ENCODE measurements around the gene ADARB2.

The ADARB2 gene

GRCh38 chr10:1572519-1573333 is 164.6 kb downstream of the ADARB2 start:
- TF ChIP-seq, protein P1, sequence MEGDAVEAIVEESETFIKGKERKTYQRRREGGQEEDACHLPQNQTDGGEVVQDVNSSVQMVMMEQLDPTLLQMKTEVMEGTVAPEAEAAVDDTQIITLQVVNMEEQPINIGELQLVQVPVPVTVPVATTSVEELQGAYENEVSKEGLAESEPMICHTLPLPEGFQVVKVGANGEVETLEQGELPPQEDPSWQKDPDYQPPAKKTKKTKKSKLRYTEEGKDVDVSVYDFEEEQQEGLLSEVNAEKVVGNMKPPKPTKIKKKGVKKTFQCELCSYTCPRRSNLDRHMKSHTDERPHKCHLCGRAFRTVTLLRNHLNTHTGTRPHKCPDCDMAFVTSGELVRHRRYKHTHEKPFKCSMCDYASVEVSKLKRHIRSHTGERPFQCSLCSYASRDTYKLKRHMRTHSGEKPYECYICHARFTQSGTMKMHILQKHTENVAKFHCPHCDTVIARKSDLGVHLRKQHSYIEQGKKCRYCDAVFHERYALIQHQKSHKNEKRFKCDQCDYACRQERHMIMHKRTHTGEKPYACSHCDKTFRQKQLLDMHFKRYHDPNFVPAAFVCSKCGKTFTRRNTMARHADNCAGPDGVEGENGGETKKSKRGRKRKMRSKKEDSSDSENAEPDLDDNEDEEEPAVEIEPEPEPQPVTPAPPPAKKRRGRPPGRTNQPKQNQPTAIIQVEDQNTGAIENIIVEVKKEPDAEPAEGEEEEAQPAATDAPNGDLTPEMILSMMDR (IDR thresholded peaks at IDR 0.05; ENCODE audit: control insufficient read depth, insufficient read depth, low read depth, low read length, missing control alignments) = no peak
- no peak for DNase-seq (ENCODE audit: low read depth)
- H3K4me3 ChIP-seq (ENCODE audit: control insufficient read depth, low read depth, low read length) = no peak overlapping the region

DNA sequence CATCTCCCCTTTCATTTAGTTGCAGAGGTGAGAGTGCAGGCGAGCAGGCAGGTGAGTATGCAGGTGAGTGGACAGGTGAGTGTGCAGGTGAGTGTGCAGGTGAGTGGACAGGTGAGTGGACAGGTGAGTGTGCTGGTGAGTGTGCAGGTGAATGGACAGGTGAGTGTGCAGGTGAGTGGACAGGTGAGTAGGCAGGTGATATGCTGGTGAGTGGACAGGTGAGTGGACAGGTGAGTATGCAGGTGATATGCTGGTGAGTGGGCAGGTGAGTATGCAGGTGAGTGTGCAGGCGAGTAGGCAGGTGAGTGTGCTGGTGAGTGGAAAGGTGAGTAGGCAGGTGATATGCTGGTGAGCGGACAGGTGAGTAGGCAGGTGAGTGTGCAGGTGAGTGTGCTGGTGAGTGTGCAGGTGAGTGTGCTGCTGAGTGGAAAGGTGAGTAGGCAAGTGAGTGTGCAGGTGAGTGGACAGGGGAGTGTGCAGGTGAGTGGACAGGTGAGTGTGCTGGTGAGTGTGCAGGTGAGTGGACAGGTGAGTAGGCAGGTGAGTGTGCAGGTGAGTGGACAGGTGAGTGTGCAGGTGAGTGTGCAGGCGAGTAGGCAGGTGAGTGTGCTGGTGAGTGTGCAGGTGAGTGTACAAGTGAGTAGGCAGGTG is 165.6 kb downstream of the ADARB2 start:
- H3K4me3 ChIP-seq (ENCODE audit: control insufficient read depth, low read depth, low read length) = no peak overlapping the region
- DNase-seq (ENCODE audit: low read depth) = no peak
- TF ChIP-seq, protein P1 (IDR thresholded peaks at IDR 0.05; ENCODE audit: control insufficient read depth, insufficient read depth, low read depth, low read length, missing control alignments) = no peak

DNA sequence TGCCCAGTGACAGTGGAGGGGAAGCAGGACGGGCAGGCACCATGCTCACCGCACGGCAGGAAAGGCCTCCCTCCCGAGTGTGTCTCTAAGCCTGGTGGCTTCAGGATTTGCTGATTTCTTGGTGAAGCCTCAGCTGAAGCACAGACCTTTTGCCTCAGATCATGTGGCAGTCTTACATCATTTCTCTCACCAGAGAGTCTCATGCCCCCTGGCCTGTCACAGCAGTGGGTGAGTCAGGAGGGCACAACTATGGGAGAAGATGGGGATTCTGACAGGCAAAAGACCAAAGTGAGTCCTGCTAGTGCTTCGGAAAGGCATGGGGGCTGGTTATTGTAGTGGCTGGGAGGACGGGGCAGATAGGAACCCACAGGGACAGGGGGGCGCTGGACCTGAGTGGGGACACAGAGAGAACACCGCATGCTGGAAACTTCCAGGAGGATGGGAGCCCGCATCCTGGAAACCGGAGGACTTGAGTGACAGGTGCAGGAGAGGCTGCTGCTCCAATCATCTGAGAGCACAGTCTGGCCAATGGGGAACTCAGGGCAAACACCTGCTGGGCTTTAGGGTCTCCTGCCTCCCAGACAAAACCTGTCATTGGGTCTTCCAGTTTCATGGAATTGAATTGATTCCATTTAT is 166.8 kb downstream of the ADARB2 start:
- no peak for DNase-seq (ENCODE audit: low read depth)
- H3K4me3 ChIP-seq (ENCODE audit: control insufficient read depth, low read depth, low read length) = no peak overlapping the region
- TF ChIP-seq, protein P1 (IDR thresholded peaks at IDR 0.05; ENCODE audit: control insufficient read depth, insufficient read depth, low read depth, low read length, missing control alignments) = no peak

GRCh38 chr10:1569208-1569607 is 168.1 kb downstream of the ADARB2 start:
- TF ChIP-seq, protein P1 (IDR thresholded peaks at IDR 0.05; ENCODE audit: control insufficient read depth, insufficient read depth, low read depth, low read length, missing control alignments) = no peak
- no peak overlapping the region for H3K4me3 ChIP-seq (ENCODE audit: control insufficient read depth, low read depth, low read length)
- no peak for DNase-seq (ENCODE audit: low read depth)

- TF ChIP-seq, protein P1 (IDR thresholded peaks at IDR 0.05; ENCODE audit: control insufficient read depth, insufficient read depth, low read depth, low read length, missing control alignments) = no peak
- no peak overlapping the region for H3K4me3 ChIP-seq (ENCODE audit: control insufficient read depth, low read depth, low read length)
- no peak for DNase-seq (ENCODE audit: low read depth)
Measured at GRCh38 chr10:1567742-1568495, 169.4 kb downstream of the ADARB2 start.

GRCh38 chr10:1567152-1567551 is 170.2 kb downstream of the ADARB2 start:
- DNase-seq (ENCODE audit: low read depth) = no peak
- TF ChIP-seq, protein P1 (IDR thresholded peaks at IDR 0.05; ENCODE audit: control insufficient read depth, insufficient read depth, low read depth, low read length, missing control alignments) = no peak
- H3K4me3 ChIP-seq (ENCODE audit: control insufficient read depth, low read depth, low read length) = no peak overlapping the region

Data from AG09309 (cell line).